HFF-Myc (cell line): ENCODE results near the gene ACTL6B.
"Not testable (repeated sequence)": the region's sequence is repeated elsewhere in the genome, so short reads cannot be mapped to it uniquely, and the experiment has no call there.

Experiments used
- DNase-seq: peaks from one replicate; pipeline ENCODE4 v3.0.0-alpha.2; 2011; ENCODE audit warnings: low read depth; ENCODE audit errors: extremely low read depth
- H3K4me3 ChIP-seq: replicated peaks from 2 replicates; pipeline ENCODE4 v1.5.1; 2011; ENCODE audit warnings: low read depth, mild to moderate bottlenecking, control low read depth, low read length
- CTCF ChIP-seq: IDR thresholded peaks from 2 replicates; pipeline ENCODE4 v1.5.1; 2012; ENCODE audit warnings: mild to moderate bottlenecking, low read depth, low read length, control low read depth; ENCODE audit errors: missing control alignments

ACTL6B gene

GRCh38 chr7:100668069-100668449 lies 11.8 kb upstream of the ACTL6B start:
- no peak for DNase-seq
- TF ChIP-seq CTCF = no peak
- H3K4me3 ChIP-seq = no peak overlapping the region

- TF ChIP-seq CTCF = no peak
- H3K4me3 ChIP-seq = no peak overlapping the region
- DNase-seq = no peak
Observed at GRCh38 chr7:100667331-100668068, 11.3 kb upstream of the ACTL6B start.

- TF ChIP-seq CTCF = no peak
- no peak for DNase-seq
- no peak overlapping the region for H3K4me3 ChIP-seq
Observed at GRCh38 chr7:100665168-100665726, 9.0 kb upstream of the ACTL6B start.

GRCh38 chr7:100662194-100662776 lies 6.0 kb upstream of the ACTL6B start:
- DNase-seq, H3K4me3 ChIP-seq: not testable (repeated sequence)

GRCh38 chr7:100654908-100655831 lies 1.1 kb downstream of the ACTL6B start:
- no peak overlapping the region for H3K4me3 ChIP-seq
- TF ChIP-seq CTCF = no peak
- no peak for DNase-seq

GRCh38 chr7:100649826-100650565 lies 6.3 kb downstream of the ACTL6B start:
- no peak for DNase-seq

More at GRCh38 chr7:100649826-100650565, 6.3 kb downstream of the ACTL6B start:
- no peak for TF ChIP-seq CTCF
- H3K4me3 ChIP-seq = no peak overlapping the region
